Globus pallidus (tissue), 1 donor: ENCODE results near the gene PRKACA.

Source experiments
- DNase-seq: peaks from one replicate; pipeline ENCODE4 v3.0.0-alpha.2; 2015; ENCODE audit warnings: low spot score

The PRKACA gene

GRCh38 chr19:14091813-14092462, 25.6 kb downstream of the PRKACA start:
- DNase-seq = no peak

GRCh38 chr19:14091081-14091812, 26.3 kb downstream of the PRKACA start:
- DNase-seq = no peak

- DNase-seq = peak; percentile 88
These were observed 27.0 kb downstream of the PRKACA start, which contains the start of gene SAMD1 for GRCh38 chr19:14090509-14091080. SAMD1 (minus strand) TSS chr19:14090751.

- peak; percentile 50 for DNase-seq
These were observed 27.7 kb downstream of the PRKACA start for GRCh38 chr19:14089662-14090508.

GRCh38 chr19:14089412-14089661, 28.2 kb downstream of the PRKACA start:
- DNase-seq = no peak

GRCh38 chr19:14088634-14089411, 28.7 kb downstream of the PRKACA start:
- no peak for DNase-seq

GRCh38 chr19:14086098-14086497, 31.5 kb downstream of the PRKACA start:
- DNase-seq = no peak

- DNase-seq = no peak
These were observed 32.1 kb downstream of the PRKACA start, which contains the start of gene C19orf67 for GRCh38 chr19:14085309-14085995. C19orf67 (minus strand) TSS chr19:14085783; CDS start chr19:14085627, 156 bp downstream.

GRCh38 chr19:14082675-14082960, 34.9 kb downstream of the PRKACA start:
- DNase-seq = no peak

- DNase-seq = peak; percentile 38
These were observed 35.5 kb downstream of the PRKACA start for GRCh38 chr19:14081797-14082674.

- DNase-seq = peak; percentile 99
These were observed 36.4 kb downstream of the PRKACA start for GRCh38 chr19:14080887-14081796.

- no peak for DNase-seq
These were observed 39.2 kb downstream of the PRKACA start for GRCh38 chr19:14078411-14078810.

- peak; percentile 44 for DNase-seq
These were observed 43.4 kb downstream of the PRKACA start for GRCh38 chr19:14073925-14074838.

- DNase-seq = peak; percentile 66
These were observed 44.2 kb downstream of the PRKACA start for GRCh38 chr19:14073261-14073924.

- no peak for DNase-seq
These were observed 44.9 kb downstream of the PRKACA start, which contains the start of gene MISP3 for GRCh38 chr19:14072535-14073260. MISP3 (plus strand) TSS chr19:14072786; CDS start chr19:14073310, 524 bp downstream.

GRCh38 chr19:14070268-14071050, 47.1 kb downstream of the PRKACA start:
- DNase-seq = no peak
